OCI-LY3 (cell line): ENCODE measurements around the gene CAMK1D.

ENCODE experiments used
- H2AFZ ChIP-seq: fragments of 200-600, 300-600 bp; shearing (Covaris generic); 2 replicates; pipeline ENCODE4 v1.6.0; 2014; ENCODE audit warnings: antibody characterized with exemption, low read depth, low read length
- H3K27ac ChIP-seq: fragments of 200-600, 300-600 bp; sonication (generic); 2 replicates; pipeline ENCODE4 v1.5.1; 2014; ENCODE audit warnings: mild to moderate bottlenecking, low read length, moderate library complexity, mixed read lengths
- H3K27me3 ChIP-seq: fragments of 200-600, 300-600 bp; sonication (generic); 2 replicates; pipeline ENCODE4 v1.6.1; 2014; ENCODE audit warnings: low read depth, low read length, mixed read lengths
- H3K36me3 ChIP-seq: fragments of 200-600, 300-600 bp; sonication (generic); replicated peaks from 2 replicates; pipeline ENCODE3; 2014; ENCODE audit warnings: low read depth, low read length, mixed read lengths
- H3K4me1 ChIP-seq: fragments of 300-600, 200-600 bp; sonication (generic); 2 replicates; pipeline ENCODE4 v1.6.1; 2014; ENCODE audit warnings: low read length, mixed read lengths
- H3K4me2 ChIP-seq: fragments of 200-600, 300-600 bp; sonication (generic); 2 replicates; pipeline ENCODE4 v1.6.1; 2014; ENCODE audit warnings: low read length, mixed read lengths
- H3K4me3 ChIP-seq: fragments of 300-600, 200-600 bp; sonication (generic); 2 replicates; pipeline ENCODE4 v1.5.1; 2014; ENCODE audit warnings: antibody characterized with exemption, mild to moderate bottlenecking, low read length, moderate library complexity
- H3K79me2 ChIP-seq: fragments of 300-600, 200-600 bp; shearing (Covaris generic); 2 replicates; pipeline ENCODE4 v1.6.1; 2014; ENCODE audit warnings: mild to moderate bottlenecking, low read length, mixed read lengths
- H3K9ac ChIP-seq: fragments of 300-600, 200-600 bp; shearing (Covaris generic); 2 replicates; pipeline ENCODE4 v1.6.0; 2014; ENCODE audit warnings: mild to moderate bottlenecking, low read length, moderate library complexity
- H3K9me3 ChIP-seq: fragments of 200-600, 300-600 bp; shearing (Covaris generic); 2 replicates; pipeline ENCODE4 v1.6.1; 2014; ENCODE audit warnings: low read length, mixed read lengths; ENCODE audit not compliant: insufficient read depth
- H4K20me1 ChIP-seq: fragments of 200-600, 300-600 bp; sonication (generic); 2 replicates; pipeline ENCODE4 v1.6.1; 2016; ENCODE audit warnings: low read length, mixed read lengths; ENCODE audit not compliant: insufficient read depth
- EZH2phosphoT487 ChIP-seq: fragments of 200-600 bp; shearing (Covaris generic); IDR thresholded peaks from 2 replicates; pipeline ENCODE4 v1.6.1; 2018; ENCODE audit warnings: antibody characterized with exemption, mixed run types, low read depth
- TF ChIP-seq, protein P1 (sequence below): fragments of 200-600, 300-600 bp; sonication (generic); IDR thresholded peaks from 2 replicates; pipeline ENCODE4 v1.5.1; 2014; ENCODE audit warnings: antibody characterized with exemption, low read length, low read depth

The CAMK1D gene

GRCh38 chr10:12387561-12388210 is 38.3 kb downstream of the CAMK1D start:
- Histone ChIP-seq H3K36me3 (no peaks in the 10 kb centered on the region), H3K27ac (no peak overlapping the region), H3K9ac (no peak overlapping the region), H3K4me1 (no peaks in the 10 kb centered on the region), H4K20me1 (peaks cover 68% of the 10 kb centered on the region), H3K4me2 (no peak overlapping the region), H3K9me3 (no peaks in the 10 kb centered on the region), H2AFZ (no peak overlapping the region), H3K79me2 (peaks cover 86% of the 10 kb centered on the region), H3K27me3 (no peaks in the 10 kb centered on the region), H3K4me3 (no peak overlapping the region)
- TF ChIP-seq, protein P1, sequence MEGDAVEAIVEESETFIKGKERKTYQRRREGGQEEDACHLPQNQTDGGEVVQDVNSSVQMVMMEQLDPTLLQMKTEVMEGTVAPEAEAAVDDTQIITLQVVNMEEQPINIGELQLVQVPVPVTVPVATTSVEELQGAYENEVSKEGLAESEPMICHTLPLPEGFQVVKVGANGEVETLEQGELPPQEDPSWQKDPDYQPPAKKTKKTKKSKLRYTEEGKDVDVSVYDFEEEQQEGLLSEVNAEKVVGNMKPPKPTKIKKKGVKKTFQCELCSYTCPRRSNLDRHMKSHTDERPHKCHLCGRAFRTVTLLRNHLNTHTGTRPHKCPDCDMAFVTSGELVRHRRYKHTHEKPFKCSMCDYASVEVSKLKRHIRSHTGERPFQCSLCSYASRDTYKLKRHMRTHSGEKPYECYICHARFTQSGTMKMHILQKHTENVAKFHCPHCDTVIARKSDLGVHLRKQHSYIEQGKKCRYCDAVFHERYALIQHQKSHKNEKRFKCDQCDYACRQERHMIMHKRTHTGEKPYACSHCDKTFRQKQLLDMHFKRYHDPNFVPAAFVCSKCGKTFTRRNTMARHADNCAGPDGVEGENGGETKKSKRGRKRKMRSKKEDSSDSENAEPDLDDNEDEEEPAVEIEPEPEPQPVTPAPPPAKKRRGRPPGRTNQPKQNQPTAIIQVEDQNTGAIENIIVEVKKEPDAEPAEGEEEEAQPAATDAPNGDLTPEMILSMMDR: no peak
- no peak for TF ChIP-seq EZH2phosphoT487

GRCh38 chr10:12388671-12389070 is 39.3 kb downstream of the CAMK1D start:
- Histone ChIP-seq H3K4me1 (no peaks in the 10 kb centered on the region), H3K9ac (no peak overlapping the region), H3K27ac (no peak overlapping the region), H4K20me1 (peaks cover 72% of the 10 kb centered on the region), H3K36me3 (no peaks in the 10 kb centered on the region), H3K79me2 (peaks cover 81% of the 10 kb centered on the region), H3K27me3 (no peaks in the 10 kb centered on the region), H3K9me3 (no peaks in the 10 kb centered on the region), H3K4me2 (no peak overlapping the region), H3K4me3 (no peak overlapping the region), H2AFZ (no peak overlapping the region)
- no peak for TF ChIP-seq EZH2phosphoT487
- TF ChIP-seq, protein P1: no peak

DNA sequence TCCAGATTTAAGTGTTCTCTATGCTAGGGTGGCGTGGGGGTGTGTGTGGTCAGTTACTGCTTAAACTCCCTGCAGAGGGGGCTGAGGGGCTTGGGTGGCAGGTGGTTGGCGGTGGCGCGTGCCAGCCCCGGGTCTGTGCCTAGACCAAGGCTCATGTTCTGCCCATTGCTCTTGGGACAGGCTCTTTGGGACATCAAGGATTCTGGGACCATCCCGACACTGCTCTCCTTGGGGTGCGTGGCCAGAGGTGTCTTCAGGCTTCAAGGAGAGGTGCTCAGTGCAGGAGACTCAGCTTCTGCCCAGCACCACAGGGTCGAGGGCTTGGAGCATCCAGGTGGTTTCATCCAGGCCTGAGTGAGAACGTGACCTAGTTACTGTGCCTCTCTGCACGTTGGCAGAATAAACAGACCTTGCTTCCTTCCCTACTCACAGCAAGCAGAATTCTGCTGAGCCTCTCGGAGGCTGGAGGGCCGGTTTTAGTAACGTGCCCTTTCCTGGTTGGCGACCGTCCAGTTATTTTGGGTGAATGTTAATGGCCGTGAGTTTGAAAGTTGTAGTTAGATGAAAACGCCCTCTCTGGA is 39.9 kb downstream of the CAMK1D start:
- Histone ChIP-seq H3K36me3 (no peaks in the 10 kb centered on the region), H2AFZ (no peak overlapping the region), H3K4me3 (no peak overlapping the region), H3K4me1 (no peaks in the 10 kb centered on the region), H3K27ac (no peak overlapping the region), H3K9me3 (no peaks in the 10 kb centered on the region), H3K9ac (no peak overlapping the region), H3K27me3 (no peaks in the 10 kb centered on the region), H4K20me1 (peaks cover 74% of the 10 kb centered on the region), H3K4me2 (no peak overlapping the region), H3K79me2 (peaks cover 81% of the 10 kb centered on the region)
- TF ChIP-seq EZH2phosphoT487: no peak
- TF ChIP-seq, protein P1: no peak

DNA sequence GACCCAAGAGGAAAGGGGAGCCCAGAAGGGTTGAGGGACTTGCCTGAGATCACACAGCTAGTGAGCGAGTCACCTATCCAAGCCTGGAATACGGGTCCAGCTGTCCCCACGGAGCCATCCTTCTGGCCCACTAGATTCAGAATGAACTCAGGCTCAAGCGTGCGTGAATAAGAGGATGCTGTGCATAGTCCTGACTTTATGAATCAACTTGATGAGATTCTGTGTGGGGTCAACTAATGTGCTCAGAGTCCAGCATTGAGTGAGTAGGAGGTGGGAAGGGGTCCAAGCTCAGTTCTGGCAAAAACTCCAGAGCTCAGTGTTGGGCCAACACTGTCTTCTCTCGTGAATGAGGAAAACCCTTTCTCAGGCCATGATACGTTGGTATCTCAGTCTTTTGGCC is 41.4 kb downstream of the CAMK1D start:
- Histone ChIP-seq H3K4me2 (no peak overlapping the region), H3K9me3 (no peaks in the 10 kb centered on the region), H3K9ac (no peak overlapping the region), H2AFZ (no peak overlapping the region), H3K36me3 (no peaks in the 10 kb centered on the region), H3K27ac (no peak overlapping the region), H3K4me3 (no peak overlapping the region), H3K27me3 (no peaks in the 10 kb centered on the region), H4K20me1 (peaks cover 77% of the 10 kb centered on the region), H3K79me2 (peaks cover 78% of the 10 kb centered on the region), H3K4me1 (no peaks in the 10 kb centered on the region)
- TF ChIP-seq, protein P1: no peak
- TF ChIP-seq EZH2phosphoT487: no peak
